Cardiac septum (tissue), 1 donor: ENCODE measurements around the gene GLP2R. TPM values are rescaled to one million over a fixed set of nuclear protein-coding genes. Genes with fewer than 3 reads are reported as not detected.

Source experiments
- DNase-seq: peaks from one replicate; pipeline ENCODE4 v3.0.0-alpha.2; 2020; ENCODE audit warnings: low spot score
- intact Hi-C: fragments of 100-400 bp; cut with DNase I; formaldehyde crosslinking; loops from one replicate; pipeline ENCODE4 v1.14.0; 2022
- total RNA-seq: library from RNA; stranded (reverse); fragmentation: NEBNext Ultra II Directional; extraction: Animal tissue kit (Norgen Biotek cat#: 25700); gene quantifications from one replicate; pipeline ENCODE4 v1.2.1, GENCODE V29; 2021
- donor health status: DM: no; HTN: no; CAD: no.

The GLP2R gene
- total RNA-seq, 1 donor from 2014 or later = 0.05 TPM

GRCh38 chr17:9810100-9810949 is 15.4 kb upstream of the GLP2R start:
- no peak for DNase-seq
- intact Hi-C loops = no loop called here

GRCh38 chr17:9811086-9811485 is 14.6 kb upstream of the GLP2R start:
- intact Hi-C loops = no loop called here
- no peak for DNase-seq

GRCh38 chr17:9811537-9811936 is 14.2 kb upstream of the GLP2R start:
- DNase-seq = no peak
- intact Hi-C loops = no loop called here

- intact Hi-C loops = no loop called here
- no peak for DNase-seq
Measured at GRCh38 chr17:9813166-9813565, 12.6 kb upstream of the GLP2R start.

- intact Hi-C loops = no loop called here
- no peak for DNase-seq
Measured at GRCh38 chr17:9814337-9814945, 11.3 kb upstream of the GLP2R start.

- intact Hi-C loops = no loop called here
- DNase-seq = no peak
Measured at GRCh38 chr17:9816472-9816871, 9.3 kb upstream of the GLP2R start.

- DNase-seq = no peak
- intact Hi-C loops = no loop called here
Measured at GRCh38 chr17:9817086-9817485, 8.6 kb upstream of the GLP2R start.

GRCh38 chr17:9818760-9819159 is 7.0 kb upstream of the GLP2R start:
- DNase-seq = no peak
- intact Hi-C loops = no loop called here

- no peak for DNase-seq
- intact Hi-C loops = no loop called here
Measured at GRCh38 chr17:9820448-9820847, 5.3 kb upstream of the GLP2R start.

GRCh38 chr17:9821921-9822320 is 3.8 kb upstream of the GLP2R start, which contains the start of gene GSG1L2:
TSS of gene GSG1L2 (minus strand) at chr17:9822079. CDS start at chr17:9822071, 8 bp downstream.
- intact Hi-C loops = no loop called here
- no peak for DNase-seq

- intact Hi-C loops = no loop called here
- DNase-seq = no peak
Measured at GRCh38 chr17:9824094-9824493, 1.6 kb upstream of the GLP2R start.

- no peak for DNase-seq
- intact Hi-C loops = no loop called here
Measured at GRCh38 chr17:9824797-9825338, 856 bp upstream of the GLP2R start.

- intact Hi-C loops = no loop called here
- DNase-seq = no peak
Measured at GRCh38 chr17:9828296-9829295, 2.9 kb downstream of the GLP2R start.

- intact Hi-C loops = no loop called here
- no peak for DNase-seq
Measured at GRCh38 chr17:9829343-9829742, 3.6 kb downstream of the GLP2R start.

- intact Hi-C loops = loop anchor here (5.0 kb wide), 1 partner anchor 48 kb away; no protein-coding TSS in a partner anchor
- no peak for DNase-seq
Measured at GRCh38 chr17:9830711-9831110, 5.0 kb downstream of the GLP2R start.

- intact Hi-C loops = loop anchor here (5.0 kb wide), 1 partner anchor 52 kb away; no protein-coding TSS in a partner anchor
Measured at GRCh38 chr17:9833922-9834321, 8.2 kb downstream of the GLP2R start.

GRCh38 chr17:9837551-9838471 is 12.1 kb downstream of the GLP2R start:
- intact Hi-C loops = no loop called here
- no peak for DNase-seq

More at GRCh38 chr17:9833922-9834321, 8.2 kb downstream of the GLP2R start:
- no peak for DNase-seq

GRCh38 chr17:9839433-9839832 is 13.7 kb downstream of the GLP2R start:
- DNase-seq = no peak
- intact Hi-C loops = no loop called here
